Spleen (tissue), 11 donors: ENCODE data around the gene HBD. TPM values are rescaled to one million over a fixed set of nuclear protein-coding genes. Genes with fewer than 3 reads are reported as not detected.
"Not testable (repeated sequence)": the region's sequence is repeated elsewhere in the genome, so short reads cannot be mapped to it uniquely, and the experiment has no call there.

Experiments
- DNase-seq: peaks from one replicate; pipeline ENCODE4 v3.0.0-alpha.2; 2020
- H3K27ac ChIP-seq, 8 donors: fragments of 200-600 bp; sonication (generic) in 7 of 8; 1 replicate in 4 of 8; 2 replicates in 4 of 8; pipeline versions ENCODE4 v1.5.0 to v1.8.0; 2016 to 2021; ENCODE audit warnings: inconsistent platforms in 4 of 8, mild to moderate bottlenecking in 4 of 8, moderate library complexity in 1 of 8
- H3K27me3 ChIP-seq, 7 donors: fragments of 200-600 bp; sonication (generic) in 6 of 7; replicated peaks in 1 of 7; 1 replicate in 4 of 7; 2 replicates in 3 of 7; pipeline versions ENCODE4 v1.5.0 to v1.8.0; 2016 to 2021; ENCODE audit warnings: inconsistent platforms in 3 of 7, mild to moderate bottlenecking in 1 of 7
- H3K36me3 ChIP-seq, 6 donors: fragments of 200-600 bp; sonication (generic) in 5 of 6; 1 replicate in 4 of 6; 2 replicates in 2 of 6; pipeline versions ENCODE4 v1.5.0 to v1.8.0; 2016 to 2021; ENCODE audit warnings: inconsistent platforms in 2 of 6
- H3K4me1 ChIP-seq, 6 donors: fragments of 200-600 bp; sonication (generic) in 5 of 6; 1 replicate in 3 of 6; 2 replicates in 3 of 6; pipeline versions ENCODE4 v1.5.0 to v1.8.0; 2016 to 2021; ENCODE audit warnings: inconsistent platforms in 3 of 6
- H3K4me3 ChIP-seq, 8 donors: fragments of 200-600 bp; sonication (generic) in 7 of 8; 1 replicate in 4 of 8; 2 replicates in 4 of 8; pipeline versions ENCODE4 v1.5.0 to v1.8.0; 2016 to 2021; ENCODE audit warnings: inconsistent platforms in 4 of 8, mild to moderate bottlenecking in 4 of 8, moderate library complexity in 2 of 8
- H3K9me3 ChIP-seq, 8 donors: fragments of 200-600 bp; sonication (generic) in 7 of 8; 1 replicate in 4 of 8; 2 replicates in 4 of 8; pipeline versions ENCODE4 v1.5.0 to v1.8.0; 2016 to 2021; ENCODE audit warnings: inconsistent platforms in 4 of 8
- POLR2A ChIP-seq, 3 donors: fragments of 450-650 bp; IDR thresholded peaks; one replicate each; pipeline ENCODE4 v1.5.1; 2017; ENCODE audit warnings: antibody characterized with exemption in 3 of 3, mild to moderate bottlenecking in 1 of 3
- POLR2AphosphoS5 ChIP-seq, 3 donors: sonication (generic); formaldehyde crosslinking; IDR thresholded peaks; one replicate each; pipeline ENCODE4 v1.5.1; 2017; ENCODE audit warnings: antibody characterized with exemption in 3 of 3
- WGBS, 5 donors: extraction: QIAGEN DNeasy Blood & Tissue Kit in 3 of 5; methylation state at CpG; one replicate each; pipeline versions ENCODE4 v1.1.5 to v1.1.7; 2013 to 2018; 5-methylcytosine and 5-hydroxymethylcytosine counted together
- intact Hi-C: fragments of 100-400 bp; cut with DNase I; formaldehyde crosslinking; loops from one replicate; pipeline ENCODE4 v1.15.0; 2023; ENCODE audit warnings: low total_unique reads
- polyA plus RNA-seq, 3 donors: library from polyadenylated mRNA; stranded (reverse); fragments of 200-250 nt; gene quantifications; one replicate each; pipeline ENCODE4 v1.2.1, GENCODE V29; 2013
- total RNA-seq, 7 donors: library from RNA; depleted of rRNA in 3 of 7; stranded (reverse); fragments of >200 nt in 3 of 7; fragmentation: NEBNext Ultra II Directional in 4 of 7; extraction: Animal tissue kit (Norgen Biotek cat#: 25700) in 4 of 7; gene quantifications; one replicate each; pipeline versions ENCODE4 v1.1.0 to v1.2.1, GENCODE V29; 2016 to 2021
- TF ChIP-seq, protein P1 (sequence below), 11 experiments: fragments of 200-600 bp in 7 of 11; fragments of 450-650 bp in 4 of 11; sonication (generic) in 4 of 11; IDR thresholded peaks in 8 of 11; conservative IDR thresholded peaks in 3 of 11; 1 replicate in 7 of 11; 2 replicates in 4 of 11; pipeline versions ENCODE4 v1.4.0 to v1.8.0; 2016 to 2021; ENCODE audit warnings: antibody characterized with exemption in 11 of 11, inconsistent platforms in 4 of 11, mild to moderate bottlenecking in 1 of 11
- donor health status: healthy with polysubstance abuse.
- donor health status: DM: no; HTN: no; CAD: no; lungs with moderate emphysema.
- donor health status: DM: no; HTN: no; CAD: no.
- donor health status: Bipolar disorder and iron deficiency.
- donor health status: healthy.
- donor health status: DM: no; HTN: no; CAD: no.
- donor health status: DM: yes; HTN: yes; CAD: no.

HBD gene
- total and polyA plus RNA-seq, 10 donors = 1.0 to 327 (median 10.6) TPM

GRCh38 chr11:5258543-5259262 lies 24.4 kb upstream of the HBD start:
- Histone ChIP-seq H3K4me3 (no peak overlapping the region), H3K27me3 (no peaks in the 10 kb centered on the region), H3K4me1 (no peaks in the 10 kb centered on the region), H3K9me3 (peaks cover 0 to 23% (median 8%) of the 10 kb centered on the region in 8 donors), H3K36me3 (no peaks in the 10 kb centered on the region), H3K27ac (no peak overlapping the region)
- DNase-seq = no peak
- intact Hi-C loops = no loop called here
- TF ChIP-seq POLR2AphosphoS5 (IDR thresholded peaks at IDR 0.05) = no peak
- no peak for TF ChIP-seq POLR2A (IDR thresholded peaks at IDR 0.05)
- TF ChIP-seq, protein P1, sequence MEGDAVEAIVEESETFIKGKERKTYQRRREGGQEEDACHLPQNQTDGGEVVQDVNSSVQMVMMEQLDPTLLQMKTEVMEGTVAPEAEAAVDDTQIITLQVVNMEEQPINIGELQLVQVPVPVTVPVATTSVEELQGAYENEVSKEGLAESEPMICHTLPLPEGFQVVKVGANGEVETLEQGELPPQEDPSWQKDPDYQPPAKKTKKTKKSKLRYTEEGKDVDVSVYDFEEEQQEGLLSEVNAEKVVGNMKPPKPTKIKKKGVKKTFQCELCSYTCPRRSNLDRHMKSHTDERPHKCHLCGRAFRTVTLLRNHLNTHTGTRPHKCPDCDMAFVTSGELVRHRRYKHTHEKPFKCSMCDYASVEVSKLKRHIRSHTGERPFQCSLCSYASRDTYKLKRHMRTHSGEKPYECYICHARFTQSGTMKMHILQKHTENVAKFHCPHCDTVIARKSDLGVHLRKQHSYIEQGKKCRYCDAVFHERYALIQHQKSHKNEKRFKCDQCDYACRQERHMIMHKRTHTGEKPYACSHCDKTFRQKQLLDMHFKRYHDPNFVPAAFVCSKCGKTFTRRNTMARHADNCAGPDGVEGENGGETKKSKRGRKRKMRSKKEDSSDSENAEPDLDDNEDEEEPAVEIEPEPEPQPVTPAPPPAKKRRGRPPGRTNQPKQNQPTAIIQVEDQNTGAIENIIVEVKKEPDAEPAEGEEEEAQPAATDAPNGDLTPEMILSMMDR (IDR thresholded peaks at IDR 0.05 in 8 of 11, conservative IDR thresholded peaks at IDR 0.05 in 3 of 11) = no peak
- WGBS, 5 donors = 72 to 88% (median 80%) methylated on average over 7 of the region's 7 CpGs

- H3K9me3 ChIP-seq = peaks cover 0 to 23% (median 8%) of the 10 kb centered on the region in 8 donors
- intact Hi-C loops = no loop called here
- no peak for DNase-seq
- H3K4me1 ChIP-seq = no peaks in the 10 kb centered on the region
- H3K36me3 ChIP-seq = no peaks in the 10 kb centered on the region
- no peak overlapping the region for H3K4me3 ChIP-seq
- H3K27ac ChIP-seq = no peak overlapping the region
- no peaks in the 10 kb centered on the region for H3K27me3 ChIP-seq
- 48 to 74% (median 62%) methylated on average over 2 of the region's 2 CpGs for WGBS, 5 donors
- no peak for TF ChIP-seq POLR2AphosphoS5 (IDR thresholded peaks at IDR 0.05)
- TF ChIP-seq POLR2A (IDR thresholded peaks at IDR 0.05) = no peak
- TF ChIP-seq, protein P1 (IDR thresholded peaks at IDR 0.05 in 8 of 11, conservative IDR thresholded peaks at IDR 0.05 in 3 of 11) = no peak
Measured at GRCh38 chr11:5257296-5257695, 23.0 kb upstream of the HBD start.

- DNase-seq, H3K4me3 ChIP-seq, H3K27ac ChIP-seq, intact Hi-C loops, H3K27me3 ChIP-seq, H3K36me3 ChIP-seq, H3K4me1 ChIP-seq: not testable (repeated sequence)
- WGBS, 5 donors = 69 to 85% (median 79%) methylated on average over 4 of the region's 9 CpGs
- H3K9me3 ChIP-seq = peaks cover 0 to 11% (median 3%) of the 10 kb centered on the region in 8 donors
Measured at GRCh38 chr11:5254646-5255413, 20.5 kb upstream of the HBD start, which contains the start of gene HBG2. Gene HBG2 (minus strand): TSS chr11:5254781. CDS start chr11:5254728, 53 bp downstream.

- H3K27me3 ChIP-seq, H3K9me3 ChIP-seq, intact Hi-C loops, H3K4me1 ChIP-seq, H3K27ac ChIP-seq, H3K4me3 ChIP-seq, H3K36me3 ChIP-seq, DNase-seq: not testable (repeated sequence)
- WGBS, 5 donors = 72 to 86% (median 78%) methylated on average over 2 of the region's 2 CpGs
Measured at GRCh38 chr11:5254023-5254422, 19.7 kb upstream of the HBD start.

DNA sequence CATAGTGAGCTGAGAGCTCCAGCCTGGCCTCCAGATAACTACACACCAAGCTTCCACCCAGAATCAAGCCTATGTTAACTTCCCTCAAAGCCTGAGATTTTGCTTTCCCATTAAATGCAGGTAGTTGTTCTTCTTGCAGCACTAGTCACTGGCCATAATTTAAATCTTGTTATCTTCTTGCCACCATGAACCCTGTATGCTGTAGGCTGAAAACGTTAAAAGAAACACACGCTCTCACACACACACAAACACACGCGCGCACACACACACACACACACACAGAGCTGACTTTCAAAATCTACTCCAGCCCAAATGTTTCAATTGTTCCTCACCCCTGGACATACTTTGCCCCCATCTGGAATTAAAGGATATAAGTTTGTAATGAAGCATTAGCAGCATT lies 19.2 kb upstream of the HBD start:
- intact Hi-C loops, H3K9me3 ChIP-seq, H3K27me3 ChIP-seq, DNase-seq, H3K36me3 ChIP-seq, H3K4me3 ChIP-seq, H3K27ac ChIP-seq, H3K4me1 ChIP-seq: not testable (repeated sequence)
- 70 to 92% (median 90%) methylated on average over 5 of the region's 5 CpGs for WGBS, 5 donors
